ENCODE measurements around the gene ITPA.

DNA sequence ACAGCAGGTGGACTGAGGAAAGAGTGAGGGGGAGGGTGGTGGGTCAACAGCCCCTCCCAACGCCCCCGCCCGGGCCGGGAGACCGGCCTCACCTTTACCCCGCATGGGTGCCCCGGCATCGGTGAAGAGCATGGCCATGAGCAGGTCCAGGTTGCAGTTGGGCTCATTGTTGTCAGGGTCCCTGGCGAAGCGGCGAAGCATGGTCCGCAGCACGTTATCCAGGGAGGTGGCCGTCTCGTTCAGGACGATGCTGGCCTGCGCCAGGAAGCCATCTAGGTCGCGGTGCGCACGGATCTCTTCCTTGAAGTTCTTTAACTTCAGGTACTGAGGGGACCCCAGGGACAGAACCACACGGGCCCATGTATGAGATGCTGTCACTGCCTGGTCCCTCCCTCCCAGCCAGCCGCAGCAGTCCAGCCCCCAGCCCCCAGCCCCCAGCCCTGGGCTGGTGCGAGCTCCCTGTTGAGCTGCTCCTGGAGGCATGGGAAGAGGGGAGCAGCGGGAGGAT is 24.7 kb downstream of the ITPA start:
- TF ChIP-seq CTCF (IDR thresholded peaks at IDR 0.05), result no peak
- TF ChIP-seq POLR2A (IDR thresholded peaks at IDR 0.05), result no peak
- no peak for TF ChIP-seq POLR2AphosphoS5 (IDR thresholded peaks at IDR 0.05)
